Osteoblast (primary cell): ENCODE data around the gene NKX2-1. TPM values are rescaled to one million over a fixed set of nuclear protein-coding genes. Genes with fewer than 3 reads are reported as not detected.

Experiments
- DNase-seq: peaks from one replicate; pipeline ENCODE4 v3.0.0; 2011; ENCODE audit warnings: low spot score, mixed read lengths; ENCODE audit not compliant: insufficient read length; ENCODE audit errors: missing footprints
- H2AFZ ChIP-seq: 2 replicates; pipeline ENCODE4 v1.6.0; 2011; ENCODE audit warnings: mild to moderate bottlenecking, low read length
- H3K27ac ChIP-seq: 2 replicates; pipeline ENCODE4 v1.5.1; 2011; ENCODE audit warnings: mild to moderate bottlenecking, low read depth, low read length, moderate library complexity
- H3K27me3 ChIP-seq: 2 replicates; pipeline ENCODE4 v1.6.0; 2012; ENCODE audit warnings: mild to moderate bottlenecking, control low read depth, inconsistent platforms, low read length, moderate library complexity; ENCODE audit not compliant: insufficient read depth
- H3K36me3 ChIP-seq: 2 replicates; pipeline ENCODE4 v1.5.1; 2011; ENCODE audit warnings: mild to moderate bottlenecking, low read length, control low read depth, moderate library complexity; ENCODE audit not compliant: insufficient read depth
- H3K4me1 ChIP-seq: 2 replicates; pipeline ENCODE4 v1.5.1; 2011; ENCODE audit warnings: mild to moderate bottlenecking, low read length, control low read depth, moderate library complexity; ENCODE audit not compliant: insufficient read depth
- H3K4me2 ChIP-seq: 2 replicates; pipeline ENCODE4 v1.6.0; 2011; ENCODE audit warnings: mild to moderate bottlenecking, low read length; ENCODE audit not compliant: insufficient read depth
- H3K4me3 ChIP-seq: fragments of 200-600 bp; sonication (generic); 3 replicates; pipeline ENCODE4 v1.5.1; 2012; ENCODE audit warnings: mild to moderate bottlenecking, low read length, inconsistent platforms; ENCODE audit not compliant: insufficient read depth
- H3K79me2 ChIP-seq: 2 replicates; pipeline ENCODE4 v1.6.0; 2012; ENCODE audit warnings: mild to moderate bottlenecking, low read length, control low read depth, inconsistent platforms; ENCODE audit not compliant: insufficient read depth
- H3K9me3 ChIP-seq: 2 replicates; pipeline ENCODE4 v1.5.1; 2011; ENCODE audit warnings: low read depth, low read length, control low read depth
- H4K20me1 ChIP-seq: 2 replicates; pipeline ENCODE4 v1.6.0; 2012; ENCODE audit warnings: mild to moderate bottlenecking, low read length, control low read depth; ENCODE audit not compliant: insufficient read depth
- total RNA-seq: library from RNA; depleted of rRNA; stranded (reverse); fragments of >200 nt; gene quantifications from 2 replicates; pipeline ENCODE4 v1.2.3, GENCODE V29; 2012
- TF ChIP-seq, protein P1 (sequence below): IDR thresholded peaks from 2 replicates; pipeline ENCODE4 v1.5.1; 2011; ENCODE audit warnings: mild to moderate bottlenecking, low read depth, low read length, moderate library complexity; ENCODE audit errors: extremely low read depth

Gene NKX2-1
- total RNA-seq, 1 donor = not detected

- no peak for DNase-seq
- Histone ChIP-seq H3K4me2 (no peak overlapping the region), H3K4me1 (no peaks in the 10 kb centered on the region), H3K79me2 (no peaks in the 10 kb centered on the region), H3K36me3 (no peaks in the 10 kb centered on the region), H3K27ac (no peak overlapping the region), H4K20me1 (no peaks in the 10 kb centered on the region), H3K9me3 (no peaks in the 10 kb centered on the region), H3K27me3 (no peaks in the 10 kb centered on the region), H2AFZ (no peak overlapping the region), H3K4me3 (no peak overlapping the region)
- TF ChIP-seq, protein P1, sequence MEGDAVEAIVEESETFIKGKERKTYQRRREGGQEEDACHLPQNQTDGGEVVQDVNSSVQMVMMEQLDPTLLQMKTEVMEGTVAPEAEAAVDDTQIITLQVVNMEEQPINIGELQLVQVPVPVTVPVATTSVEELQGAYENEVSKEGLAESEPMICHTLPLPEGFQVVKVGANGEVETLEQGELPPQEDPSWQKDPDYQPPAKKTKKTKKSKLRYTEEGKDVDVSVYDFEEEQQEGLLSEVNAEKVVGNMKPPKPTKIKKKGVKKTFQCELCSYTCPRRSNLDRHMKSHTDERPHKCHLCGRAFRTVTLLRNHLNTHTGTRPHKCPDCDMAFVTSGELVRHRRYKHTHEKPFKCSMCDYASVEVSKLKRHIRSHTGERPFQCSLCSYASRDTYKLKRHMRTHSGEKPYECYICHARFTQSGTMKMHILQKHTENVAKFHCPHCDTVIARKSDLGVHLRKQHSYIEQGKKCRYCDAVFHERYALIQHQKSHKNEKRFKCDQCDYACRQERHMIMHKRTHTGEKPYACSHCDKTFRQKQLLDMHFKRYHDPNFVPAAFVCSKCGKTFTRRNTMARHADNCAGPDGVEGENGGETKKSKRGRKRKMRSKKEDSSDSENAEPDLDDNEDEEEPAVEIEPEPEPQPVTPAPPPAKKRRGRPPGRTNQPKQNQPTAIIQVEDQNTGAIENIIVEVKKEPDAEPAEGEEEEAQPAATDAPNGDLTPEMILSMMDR = no peak
Measured at GRCh38 chr14:36471431-36471830, 48.6 kb downstream of the NKX2-1 start.

DNA sequence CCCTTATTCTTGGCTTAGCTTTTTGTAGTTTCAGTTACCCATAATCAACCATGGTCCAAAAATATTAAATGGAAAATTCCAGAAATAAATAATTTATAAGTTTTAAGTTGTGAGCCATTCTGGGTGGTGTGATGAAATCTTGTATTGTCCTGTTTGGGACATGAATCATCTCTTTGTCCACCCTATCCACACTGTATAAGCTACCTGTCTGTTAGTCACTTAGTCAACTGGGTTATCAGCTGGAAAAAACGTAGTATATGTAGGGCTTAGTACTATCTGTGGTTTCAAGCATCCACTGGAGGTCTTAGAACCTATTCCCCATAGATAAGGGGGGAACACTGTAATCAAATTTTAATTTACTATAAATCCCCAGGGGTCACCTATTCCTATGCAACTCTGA, 52.7 kb downstream of the NKX2-1 start:
- Histone ChIP-seq H3K36me3 (no peaks in the 10 kb centered on the region), H3K27me3 (no peaks in the 10 kb centered on the region), H3K27ac (no peak overlapping the region), H3K9me3 (no peaks in the 10 kb centered on the region), H3K4me3 (no peak overlapping the region), H2AFZ (no peak overlapping the region), H4K20me1 (no peaks in the 10 kb centered on the region), H3K4me2 (no peak overlapping the region), H3K79me2 (no peaks in the 10 kb centered on the region), H3K4me1 (no peaks in the 10 kb centered on the region)
- TF ChIP-seq, protein P1 = no peak
- DNase-seq = no peak

Other genes starting within 250 kb of the NKX2-1 start
- gene MBIP, start 199.6 kb downstream of the NKX2-1 start, total RNA-seq = 17.4 and 20.9 TPM in 2 replicates
- not detected in 2 replicates for gene NKX2-8, start 62.4 kb upstream of the NKX2-1 start, total RNA-seq
- under 0.01 TPM in 1 of 2 replicates, not detected in the other for gene PAX9, start 141.6 kb upstream of the NKX2-1 start, total RNA-seq